Measurements from ENCODE around the gene TACR1.

Gene TACR1

GRCh38 chr2:75210409-75210808 is 11.1 kb upstream of the TACR1 start:
- H3K27ac ChIP-seq, result no peak overlapping the region
- TF ChIP-seq CTCF (IDR thresholded peaks at IDR 0.05) (no peak), ZFX (IDR thresholded peaks at IDR 0.05; ENCODE audit: borderline replicate concordance) (no peak)

DNA sequence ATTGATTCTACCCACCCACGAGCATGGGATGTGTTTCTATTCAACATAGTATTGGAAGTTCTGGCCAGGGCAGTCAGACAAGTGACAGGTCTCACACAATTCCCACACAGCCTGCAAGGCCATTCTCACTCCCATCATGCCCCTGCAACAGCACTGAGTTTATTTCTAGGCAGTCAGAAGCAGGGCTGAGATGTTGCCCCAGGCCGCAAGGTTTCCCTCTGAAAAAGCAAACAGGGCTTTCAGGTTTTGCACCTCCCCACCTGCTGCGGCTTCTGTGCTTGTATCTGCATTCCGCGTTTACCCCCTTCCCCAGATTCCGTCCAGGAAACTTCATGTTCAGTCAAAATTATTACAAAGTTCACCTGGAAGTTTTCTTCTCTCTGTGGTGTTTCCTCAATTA is 9.4 kb upstream of the TACR1 start:
- TF ChIP-seq ZFX (IDR thresholded peaks at IDR 0.05; ENCODE audit: borderline replicate concordance), result no peak
- no peak for TF ChIP-seq CTCF (IDR thresholded peaks at IDR 0.05)
- no peak overlapping the region for H3K27ac ChIP-seq

DNA sequence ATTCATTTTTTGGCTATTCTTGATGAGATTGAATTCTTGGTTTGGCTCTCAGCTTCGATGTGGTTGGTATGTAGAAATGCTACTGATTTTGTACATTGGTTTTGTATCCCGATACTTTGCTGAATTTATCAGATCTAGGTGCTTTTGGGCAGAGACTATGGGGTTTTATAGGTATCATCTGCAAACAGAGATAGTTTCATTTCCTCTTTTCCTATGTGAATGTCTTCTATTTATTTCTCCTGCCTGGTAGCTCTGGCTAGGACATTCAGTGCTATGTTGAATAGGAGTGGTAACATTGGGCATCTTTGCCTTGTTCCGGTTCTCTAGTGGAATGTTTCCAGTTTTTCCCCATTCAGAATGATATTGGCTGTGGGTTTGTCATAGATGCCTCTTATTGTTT is 5.5 kb upstream of the TACR1 start:
- H3K27ac ChIP-seq, result no peak overlapping the region
- TF ChIP-seq CTCF (IDR thresholded peaks at IDR 0.05) (no peak), ZFX (IDR thresholded peaks at IDR 0.05; ENCODE audit: borderline replicate concordance) (no peak)

DNA sequence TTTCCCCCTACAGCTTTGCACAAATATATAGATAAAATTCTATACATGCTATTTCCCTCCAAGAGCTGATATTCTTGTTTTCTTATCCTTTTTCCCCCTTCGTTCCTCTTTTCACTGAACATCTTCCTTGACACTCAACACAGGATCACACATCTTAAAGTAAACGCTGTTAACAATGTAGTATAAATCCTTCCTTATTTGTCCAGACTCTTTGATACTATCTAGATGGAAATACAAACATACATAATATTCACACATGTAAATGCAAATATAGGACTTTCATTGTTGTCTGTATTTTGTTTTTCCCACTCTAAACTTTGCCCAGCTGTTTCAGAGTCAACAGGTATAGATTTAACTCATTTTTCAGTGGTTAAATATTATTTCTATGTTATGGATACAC is 3.0 kb upstream of the TACR1 start:
- H3K27ac ChIP-seq, result no peak overlapping the region
- no peak for TF ChIP-seq ZFX (IDR thresholded peaks at IDR 0.05; ENCODE audit: borderline replicate concordance)
- no peak for TF ChIP-seq CTCF (IDR thresholded peaks at IDR 0.05)

DNA sequence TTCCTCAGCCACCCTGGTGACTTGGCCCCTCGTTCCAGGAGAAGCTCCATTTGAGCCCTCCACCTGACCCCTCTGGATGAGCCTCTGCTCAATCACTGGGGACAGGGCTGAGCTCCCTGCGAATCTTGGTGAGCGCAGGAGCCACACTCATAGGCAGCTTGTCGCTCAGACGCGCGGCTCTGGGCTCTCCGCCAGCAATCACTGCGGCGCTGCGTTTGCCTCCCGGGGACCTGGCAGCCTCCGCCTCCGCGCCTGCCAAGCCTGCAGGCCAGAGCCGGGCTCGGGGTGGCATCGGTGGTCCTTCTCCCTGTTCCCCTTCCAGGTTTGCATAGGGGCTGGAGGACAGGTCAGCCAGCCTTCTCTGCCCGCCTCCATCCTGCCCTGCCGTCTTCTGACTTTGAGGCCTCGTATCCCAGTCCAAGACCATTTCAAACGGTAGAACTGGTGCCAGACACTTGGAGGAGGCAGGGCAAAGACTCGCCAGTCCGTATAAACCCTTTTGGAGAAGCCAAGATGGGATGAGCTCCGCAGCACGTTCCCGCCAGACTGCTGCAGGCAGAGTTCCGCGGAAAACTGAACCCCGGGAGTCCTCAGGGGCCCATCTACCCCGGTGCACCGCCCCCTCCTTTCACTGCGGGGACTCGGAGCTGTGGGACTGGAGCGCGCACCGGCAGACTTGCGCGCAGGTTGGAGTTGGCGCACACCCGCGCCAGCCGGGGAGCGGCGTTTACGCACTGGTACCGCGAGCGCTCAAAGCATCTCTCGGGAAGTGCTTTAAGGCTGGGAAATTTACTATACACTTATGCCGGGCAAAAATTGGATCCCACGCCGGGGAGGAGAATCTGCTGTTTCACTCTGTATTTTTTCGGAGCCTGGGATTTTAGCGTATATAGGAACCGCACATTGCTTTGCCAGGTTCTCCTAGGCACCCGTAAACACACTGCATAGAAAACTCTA is 1.1 kb upstream of the TACR1 start:
- H3K27ac ChIP-seq, result no peak overlapping the region
- TF ChIP-seq ZFX (IDR thresholded peaks at IDR 0.05; ENCODE audit: borderline replicate concordance) (no peak), CTCF (IDR thresholded peaks at IDR 0.05) (no peak)

- TF ChIP-seq ZFX (IDR thresholded peaks at IDR 0.05; ENCODE audit: borderline replicate concordance) (no peak), CTCF (IDR thresholded peaks at IDR 0.05) (no peak)
- no peak overlapping the region for H3K27ac ChIP-seq
Measured at GRCh38 chr2:75195076-75195691, 4.1 kb downstream of the TACR1 start.
